Endothelial cell of umbilical vein (primary cell): ENCODE measurements around the gene COQ2. TPM values are rescaled to one million over a fixed set of nuclear protein-coding genes. Genes with fewer than 3 reads are reported as not detected.

ENCODE experiments used
- BruUV-seq: library from RNA; stranded (reverse); fragments of 400-500 nt; replicated peaks from 2 replicates; lab custom pipeline; 2021; lab: Mats Ljungman, UMichigan
- CTCF ChIA-PET: fragments of 300-600, 350-600 bp; sonication (Branson Sonifier 250); formaldehyde crosslinking; loops from one replicate; lab custom pipeline; 2021; ENCODE audit warnings: antibody characterized with exemption, inconsistent platforms; lab: Charles Lee
- POLR2A ChIA-PET: fragments of 300-600, 350-600 bp; sonication (Branson Sonifier 250); formaldehyde crosslinking; loops from one replicate; lab custom pipeline; 2021; ENCODE audit warnings: antibody characterized with exemption, inconsistent platforms; lab: Charles Lee
- DNase-seq: peaks from one replicate; pipeline ENCODE4 v3.0.0-alpha.2; 2011; ENCODE audit warnings: low read depth, low spot score
- FAIRE-seq: peaks from 2 replicates; lab custom pipeline; 2011; peaks lifted over from hg19 to GRCh38; lab: Jason Lieb, UNC
- H2AFZ ChIP-seq: 2 replicates; pipeline ENCODE4 v1.6.0; 2012; ENCODE audit warnings: low read depth, low read length, control low read depth, inconsistent platforms
- H3K27ac ChIP-seq: 2 replicates; pipeline ENCODE4 v1.5.1; 2011; ENCODE audit warnings: low read depth, mild to moderate bottlenecking, control low read depth, low read length, moderate library complexity; ENCODE audit not compliant: insufficient read depth
- H3K27me3 ChIP-seq, 2 experiments: 2 replicates each; pipeline versions ENCODE4 v1.6.0 to v1.6.1; 2011; ENCODE audit warnings: low read length in 2 of 2, mixed read lengths in 1 of 2; ENCODE audit not compliant: control insufficient read depth in 2 of 2, insufficient read depth in 2 of 2
- H3K36me3 ChIP-seq, 2 experiments: 2 replicates in 1 of 2; 3 replicates in 1 of 2; pipeline ENCODE4 v1.5.1; 2011; ENCODE audit warnings: low read length in 2 of 2, mild to moderate bottlenecking in 1 of 2, moderate library complexity in 1 of 2; ENCODE audit not compliant: control insufficient read depth in 2 of 2, insufficient read depth in 2 of 2; ENCODE audit errors: extremely low read depth in 1 of 2
- H3K4me1 ChIP-seq: 3 replicates; pipeline ENCODE4 v1.5.1; 2011; ENCODE audit warnings: mild to moderate bottlenecking, low read length; ENCODE audit not compliant: control insufficient read depth, insufficient read depth; ENCODE audit errors: extremely low read depth
- H3K4me2 ChIP-seq: 2 replicates; pipeline ENCODE4 v1.6.1; 2011; ENCODE audit warnings: low read length, control low read depth, mixed read lengths; ENCODE audit not compliant: insufficient read depth
- H3K4me3 ChIP-seq, 3 experiments: fragments of 200-600 bp in 1 of 3; sonication (generic), shearing (Covaris generic) in 1 of 3; replicated peaks in 1 of 3; 2 replicates each; pipeline ENCODE4 v1.5.1; 2011 to 2016; ENCODE audit warnings: control low read depth in 3 of 3, low read length in 3 of 3, mild to moderate bottlenecking in 2 of 3, inconsistent platforms in 1 of 3, low read depth in 1 of 3, moderate library complexity in 1 of 3; ENCODE audit not compliant: insufficient read depth in 1 of 3
- H3K79me2 ChIP-seq: 2 replicates; pipeline ENCODE4 v1.6.0; 2012; ENCODE audit warnings: low read length, inconsistent platforms; ENCODE audit not compliant: control insufficient read depth, insufficient read depth
- H3K9ac ChIP-seq: replicated peaks from 2 replicates; pipeline ENCODE3; 2011; ENCODE audit warnings: low read length, control low read depth; ENCODE audit not compliant: insufficient read depth; ENCODE audit errors: extremely low read depth
- H3K9me1 ChIP-seq: replicated peaks from 3 replicates; pipeline ENCODE4 v1.6.0; 2011; ENCODE audit warnings: mild to moderate bottlenecking, low read length; ENCODE audit not compliant: control insufficient read depth, insufficient read depth; ENCODE audit errors: extremely low read depth
- H3K9me3 ChIP-seq: replicated peaks from 2 replicates; pipeline ENCODE4 v1.5.1; 2012; ENCODE audit warnings: low read length, inconsistent platforms; ENCODE audit not compliant: control insufficient read depth, insufficient read depth
- H4K20me1 ChIP-seq: replicated peaks from 2 replicates; pipeline ENCODE3; 2011; ENCODE audit warnings: mild to moderate bottlenecking, low read length; ENCODE audit not compliant: control insufficient read depth, insufficient read depth; ENCODE audit errors: extremely low read depth
- CTCF ChIP-seq, 2 donors: IDR thresholded peaks; 1 replicate in 1 of 2; 2 replicates in 1 of 2; pipeline ENCODE4 v1.5.1; 2011; ENCODE audit warnings: low read length in 2 of 2, mild to moderate bottlenecking in 2 of 2, moderate library complexity in 2 of 2, control low read depth in 1 of 2, inconsistent platforms in 1 of 2, low read depth in 1 of 2; ENCODE audit not compliant: insufficient read depth in 1 of 2; ENCODE audit errors: extremely low read depth in 1 of 2
- EZH2 ChIP-seq: IDR thresholded peaks from 2 replicates; pipeline ENCODE4 v1.6.1; 2012; ENCODE audit warnings: borderline replicate concordance, low read depth, mild to moderate bottlenecking, moderate library complexity, low read length, inconsistent platforms; ENCODE audit not compliant: severe bottlenecking
- FOS ChIP-seq: IDR thresholded peaks from 2 replicates; pipeline ENCODE4 v1.6.1; 2011; ENCODE audit warnings: mild to moderate bottlenecking, low read length, moderate library complexity, borderline replicate concordance; ENCODE audit not compliant: insufficient read depth
- JUN ChIP-seq: IDR thresholded peaks from 2 replicates; pipeline ENCODE4 v1.6.1; 2011; ENCODE audit warnings: borderline replicate concordance, low read depth; ENCODE audit not compliant: insufficient read length, insufficient read depth
- MYC ChIP-seq: IDR thresholded peaks from one replicate; pipeline ENCODE4 v1.6.1; 2011; ENCODE audit warnings: mild to moderate bottlenecking, low read depth, low read length
- POLR2A ChIP-seq: IDR thresholded peaks from 2 replicates; pipeline ENCODE4 v1.6.1; 2012; ENCODE audit warnings: low read depth, mild to moderate bottlenecking, control low read depth, low read length
- dilution Hi-C: fragments of 300-500 bp; cut with MboI; formaldehyde crosslinking; loops from one replicate; pipeline ENCODE4 v1.15.0; 2019; ENCODE audit warnings: low sequenced_read_pairs; ENCODE audit not compliant: extremely low pct_ligation_motif_present
- intact Hi-C: fragments of 100-400 bp; cut with micrococcal nuclease; formaldehyde crosslinking; loops from one replicate; pipeline ENCODE4 v1.10.0; 2022
- polyA plus RNA-seq, 4 experiments: library from polyadenylated mRNA; depleted of rRNA in 3 of 4; stranded (reverse) in 3 of 4; unstranded in 1 of 4; fragments of >200 nt; gene quantifications; 2 replicates each; pipeline versions ENCODE4 v1.2.1 to v1.2.3, GENCODE V29; 2011 to 2012; ENCODE audit warnings: missing spikeins in 1 of 4
- total RNA-seq: library from RNA; stranded (reverse); gene quantifications from 2 replicates; pipeline ENCODE4 v1.2.3, GENCODE V29; 2021

The COQ2 gene
- total and polyA plus RNA-seq, 2 donors (not counting 3 experiments of a cell fraction or from before 2014, with no cell fraction given): 25.5 to 28.0 TPM

- no peaks in the 10 kb centered on the region for H3K9me3 ChIP-seq
- no peaks in the 10 kb centered on the region for H3K4me1 ChIP-seq
- ChIA-PET POLR2A (no interaction called here), CTCF (no interaction called here)
- dilution Hi-C loops: no loop called here
- no peaks in the 10 kb centered on the region for H3K79me2 ChIP-seq
- H3K4me3 ChIP-seq: no peak overlapping the region
- H4K20me1 ChIP-seq: no peaks in the 10 kb centered on the region
- DNase-seq (no peak), FAIRE-seq (no peak)
- no TSS peak for BruUV-seq
- H3K36me3 ChIP-seq: no peaks in the 10 kb centered on the region
- intact Hi-C loops: no loop called here
- H2AFZ ChIP-seq: no peak overlapping the region
- H3K9me1 ChIP-seq: no peaks in the 10 kb centered on the region
- H3K4me2 ChIP-seq: no peak overlapping the region
- no peak overlapping the region for H3K9ac ChIP-seq
- H3K27me3 ChIP-seq: no peaks in the 10 kb centered on the region
- TF ChIP-seq MYC (no peak), POLR2A (no peak), JUN (no peak), FOS (no peak), CTCF (IDR thresholded peaks at IDR 0.05; ENCODE audit: extremely low read depth in 1 of 2, insufficient read depth in 1 of 2, low read depth in 1 of 2, low read length in 2 of 2) (no peak), EZH2 (no peak)
- H3K27ac ChIP-seq: no peak overlapping the region
Observed at GRCh38 chr4:83221897-83222441, 62.6 kb downstream of the COQ2 start.
